H9 (cell line): ENCODE data around the gene ARMC5. TPM values are rescaled to one million over a fixed set of nuclear protein-coding genes. Genes with fewer than 3 reads are reported as not detected.

Experiments
- DNase-seq: peaks from one replicate; pipeline ENCODE4 v3.0.0-alpha.2; 2017
- H2AFZ ChIP-seq: one replicate; pipeline ENCODE4 v1.6.1; 2013; ENCODE audit warnings: mild to moderate bottlenecking, low read length, control low read depth, moderate library complexity
- H2AK5ac ChIP-seq: 2 replicates; pipeline ENCODE4 v1.6.1; 2013; ENCODE audit warnings: low read length, control low read depth, mixed read lengths; ENCODE audit not compliant: insufficient read length
- H2BK120ac ChIP-seq: one replicate; pipeline ENCODE4 v1.6.1; 2013; ENCODE audit warnings: low read depth, mild to moderate bottlenecking, low read length, control low read depth, inconsistent platforms; ENCODE audit not compliant: poor library complexity, severe bottlenecking
- H2BK12ac ChIP-seq: 2 replicates; pipeline ENCODE4 v1.6.1; 2013; ENCODE audit warnings: low read length, control low read depth, mixed read lengths, low read depth; ENCODE audit not compliant: insufficient read length
- H2BK15ac ChIP-seq: 2 replicates; pipeline ENCODE4 v1.6.1; 2013; ENCODE audit warnings: low read depth, low read length, control low read depth
- H2BK20ac ChIP-seq: one replicate; pipeline ENCODE4 v1.6.1; 2013; ENCODE audit warnings: low read depth, mild to moderate bottlenecking, low read length, control low read depth, inconsistent platforms; ENCODE audit not compliant: poor library complexity, severe bottlenecking
- H2BK5ac ChIP-seq: 2 replicates; pipeline ENCODE4 v1.6.1; 2013; ENCODE audit warnings: low read length, control low read depth, mixed read lengths; ENCODE audit not compliant: insufficient read length
- H3K14ac ChIP-seq: 2 replicates; pipeline ENCODE4 v1.6.1; 2013; ENCODE audit warnings: low read length, control low read depth; ENCODE audit not compliant: insufficient read depth
- H3K18ac ChIP-seq: 2 replicates; pipeline ENCODE4 v1.6.1; 2013; ENCODE audit warnings: low read depth, mild to moderate bottlenecking, mixed read lengths, low read length, control low read depth; ENCODE audit not compliant: insufficient read length
- H3K23ac ChIP-seq: 2 replicates; pipeline ENCODE4 v1.6.1; 2013; ENCODE audit warnings: low read length, control low read depth, mixed read lengths, low read depth; ENCODE audit not compliant: insufficient read length
- H3K23me2 ChIP-seq: 2 replicates; pipeline ENCODE4 v1.6.1; 2013; ENCODE audit warnings: low read depth, mild to moderate bottlenecking, mixed read lengths, low read length, control low read depth; ENCODE audit not compliant: insufficient read length, poor library complexity, severe bottlenecking
- H3K27ac ChIP-seq: 2 replicates; pipeline ENCODE4 v1.5.1; 2013; ENCODE audit warnings: low read length, control low read depth, mixed read lengths, low read depth; ENCODE audit not compliant: insufficient read length
- H3K27me3 ChIP-seq: 2 replicates; pipeline ENCODE4 v1.6.1; 2013; ENCODE audit warnings: low read length, control low read depth, inconsistent platforms; ENCODE audit not compliant: insufficient read depth
- H3K4ac ChIP-seq: 2 replicates; pipeline ENCODE4 v1.6.1; 2013; ENCODE audit warnings: low read depth, mild to moderate bottlenecking, control low read depth, inconsistent platforms, low read length, moderate library complexity
- H3K4me1 ChIP-seq: 2 replicates; pipeline ENCODE4 v1.6.1; 2013; ENCODE audit warnings: low read length, control low read depth, inconsistent platforms; ENCODE audit not compliant: insufficient read depth
- H3K4me2 ChIP-seq: 2 replicates; pipeline ENCODE4 v1.6.1; 2013; ENCODE audit warnings: low read length, control low read depth, mixed read lengths; ENCODE audit not compliant: insufficient read length, insufficient read depth
- H3K56ac ChIP-seq: 2 replicates; pipeline ENCODE4 v1.6.1; 2013; ENCODE audit warnings: low read depth, mild to moderate bottlenecking, mixed read lengths, low read length, control low read depth; ENCODE audit not compliant: insufficient read length
- H3K79me1 ChIP-seq: 2 replicates; pipeline ENCODE4 v1.6.1; 2013; ENCODE audit warnings: low read depth, mild to moderate bottlenecking, moderate library complexity, low read length, control low read depth, inconsistent platforms; ENCODE audit not compliant: insufficient read depth, poor library complexity, severe bottlenecking
- H3K79me2 ChIP-seq: 2 replicates; pipeline ENCODE4 v1.6.1; 2013; ENCODE audit warnings: low read length, control low read depth, inconsistent platforms; ENCODE audit not compliant: insufficient read depth
- H3K9ac ChIP-seq: 2 replicates; pipeline ENCODE4 v1.6.1; 2013; ENCODE audit warnings: low read length, control low read depth, mixed read lengths; ENCODE audit not compliant: insufficient read length; ENCODE audit errors: extremely low read depth
- H3K9me3 ChIP-seq: one replicate; pipeline ENCODE4 v1.6.1; 2013; ENCODE audit warnings: low read depth, low read length, inconsistent platforms; ENCODE audit not compliant: control insufficient read depth
- H3T11ph ChIP-seq: one replicate; pipeline ENCODE4 v1.6.1; 2013; ENCODE audit warnings: mild to moderate bottlenecking, low read length, control low read depth, inconsistent platforms
- H4K20me1 ChIP-seq: one replicate; pipeline ENCODE4 v1.6.1; 2013; ENCODE audit not compliant: control insufficient read depth, insufficient read length, insufficient read depth
- H4K5ac ChIP-seq: 2 replicates; pipeline ENCODE4 v1.6.1; 2013; ENCODE audit warnings: low read depth, mild to moderate bottlenecking, mixed read lengths, low read length, control low read depth; ENCODE audit not compliant: insufficient read length
- H4K8ac ChIP-seq: replicated peaks from 2 replicates; pipeline ENCODE4 v1.6.1; 2013; ENCODE audit warnings: low read length, control low read depth, mixed read lengths, low read depth; ENCODE audit not compliant: insufficient read length
- H4K91ac ChIP-seq: 2 replicates; pipeline ENCODE4 v1.6.1; 2013; ENCODE audit warnings: low read depth, mild to moderate bottlenecking, moderate library complexity, mixed read lengths, low read length, control low read depth; ENCODE audit not compliant: insufficient read length
- H3K27ac Mint-ChIP-seq, 3 experiments: 2 replicates in 2 of 3; 3 replicates in 1 of 3; pipeline ENCODE4 v1.8.0; 2020 to 2021; ENCODE audit warnings: mixed read lengths in 3 of 3, mild to moderate bottlenecking in 1 of 3, moderate library complexity in 1 of 3
- H3K27me3 Mint-ChIP-seq: 2 replicates; pipeline ENCODE4 v1.8.0; 2021; ENCODE audit warnings: low read depth, mild to moderate bottlenecking, moderate library complexity, mixed read lengths
- H3K36me3 Mint-ChIP-seq, 3 experiments: 2 replicates in 2 of 3; 3 replicates in 1 of 3; pipeline ENCODE4 v1.8.0; 2020 to 2021; ENCODE audit warnings: low read depth in 3 of 3, mixed read lengths in 3 of 3; ENCODE audit not compliant: insufficient read depth in 1 of 3
- H3K4me1 Mint-ChIP-seq, 2 experiments: 2 replicates each; pipeline ENCODE4 v1.8.0; 2020; ENCODE audit warnings: mixed read lengths in 2 of 2
- H3K4me3 Mint-ChIP-seq, 2 experiments: 2 replicates in 1 of 2; 3 replicates in 1 of 2; pipeline ENCODE4 v1.8.0; 2020 to 2021; ENCODE audit warnings: mild to moderate bottlenecking in 2 of 2, mixed read lengths in 2 of 2, moderate library complexity in 1 of 2
- H3K9me3 Mint-ChIP-seq, 2 experiments: 2 replicates in 1 of 2; 3 replicates in 1 of 2; pipeline ENCODE4 v1.8.0; 2020; ENCODE audit warnings: mild to moderate bottlenecking in 2 of 2, mixed read lengths in 2 of 2, moderate library complexity in 1 of 2
- WGBS: extraction: QIAGEN DNeasy Blood & Tissue Kit; methylation state at CpG from one replicate; pipeline ENCODE4 v1.1.7; 2013; ENCODE audit warnings: missing lambda C conversion rate, low lambda C conversion rate, mixed read lengths; ENCODE audit not compliant: insufficient read length; ENCODE audit errors: extremely low coverage; 5-methylcytosine and 5-hydroxymethylcytosine counted together
- total RNA-seq: library from RNA; stranded (reverse); gene quantifications from 2 replicates; pipeline ENCODE4 v1.2.1, GENCODE V29; 2021
- TF ChIP-seq, protein P1 (sequence below): fragments of 200-600 bp; sonication (generic); conservative IDR thresholded peaks from 3 replicates; pipeline ENCODE4 v1.8.0; 2021; ENCODE audit warnings: antibody characterized with exemption, mild to moderate bottlenecking

ARMC5 gene
- total RNA-seq, 1 experiment from 2014 or later = 18.7 TPM

GRCh38 chr16:31476303-31477219, 17.3 kb downstream of the ARMC5 start:
- Mint-ChIP-seq H3K9me3 (no peaks in the 10 kb centered on the region; a peak in 1 of 5 replicates), H3K4me1 (peaks cover 14 to 20% of the 10 kb centered on the region in 2 experiments), H3K4me3 (peak overlapping the region; percentile 73 to 85), H3K27ac (peak overlapping the region in 1 of 3 experiments; percentile 61; a peak in 2 of 7 replicates), H3K36me3 (peaks cover 0 to 14% (median 1%) of the 10 kb centered on the region in 3 experiments; a peak in 3 of 7 replicates), H3K27me3 (peaks cover 72% of the 10 kb centered on the region)
- Histone ChIP-seq H3K56ac (no peak overlapping the region), H2BK5ac (no peak overlapping the region), H4K91ac (no peak overlapping the region), H3K27me3 (peaks cover 1% of the 10 kb centered on the region; the same call in 1 of the 2 replicates), H3K9me3 (no peaks in the 10 kb centered on the region), H4K5ac (no peak overlapping the region), H3K23me2 (peaks cover 21% of the 10 kb centered on the region), H3K27ac (no peak overlapping the region), H3K4me1 (no peaks in the 10 kb centered on the region), H3K14ac (peak overlapping the region; percentile 6; the same call in 1 of the 2 replicates), H4K8ac (no peak overlapping the region), H4K20me1 (no peaks in the 10 kb centered on the region), H2AFZ (no peak overlapping the region), H3K9ac (peak overlapping the region; percentile 27), H3K4ac (no peak overlapping the region), H3K23ac (no peak overlapping the region), H3K79me2 (no peaks in the 10 kb centered on the region), H3T11ph (no peak overlapping the region), H2BK12ac (no peak overlapping the region), H2BK120ac (no peak overlapping the region), H2AK5ac (no peak overlapping the region), H2BK15ac (no peak overlapping the region), H3K79me1 (no peaks in the 10 kb centered on the region), H3K4me2 (peak overlapping the region; percentile 90), H2BK20ac (no peak overlapping the region), H3K18ac (peak overlapping the region; percentile 33)
- peak; percentile 87 for DNase-seq
- no CpG with 5 or more reads among the region's 68 CpGs for WGBS
- TF ChIP-seq, protein P1, sequence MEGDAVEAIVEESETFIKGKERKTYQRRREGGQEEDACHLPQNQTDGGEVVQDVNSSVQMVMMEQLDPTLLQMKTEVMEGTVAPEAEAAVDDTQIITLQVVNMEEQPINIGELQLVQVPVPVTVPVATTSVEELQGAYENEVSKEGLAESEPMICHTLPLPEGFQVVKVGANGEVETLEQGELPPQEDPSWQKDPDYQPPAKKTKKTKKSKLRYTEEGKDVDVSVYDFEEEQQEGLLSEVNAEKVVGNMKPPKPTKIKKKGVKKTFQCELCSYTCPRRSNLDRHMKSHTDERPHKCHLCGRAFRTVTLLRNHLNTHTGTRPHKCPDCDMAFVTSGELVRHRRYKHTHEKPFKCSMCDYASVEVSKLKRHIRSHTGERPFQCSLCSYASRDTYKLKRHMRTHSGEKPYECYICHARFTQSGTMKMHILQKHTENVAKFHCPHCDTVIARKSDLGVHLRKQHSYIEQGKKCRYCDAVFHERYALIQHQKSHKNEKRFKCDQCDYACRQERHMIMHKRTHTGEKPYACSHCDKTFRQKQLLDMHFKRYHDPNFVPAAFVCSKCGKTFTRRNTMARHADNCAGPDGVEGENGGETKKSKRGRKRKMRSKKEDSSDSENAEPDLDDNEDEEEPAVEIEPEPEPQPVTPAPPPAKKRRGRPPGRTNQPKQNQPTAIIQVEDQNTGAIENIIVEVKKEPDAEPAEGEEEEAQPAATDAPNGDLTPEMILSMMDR = no peak
